Bronchial epithelial cell (primary cell): ENCODE measurements around the gene SMARCD3. TPM values are rescaled to one million over a fixed set of nuclear protein-coding genes. Genes with fewer than 3 reads are reported as not detected.

Experiments used
- DNase-seq: peaks from one replicate; pipeline ENCODE4 v3.0.0-alpha.2; 2010; ENCODE audit warnings: low read depth
- FAIRE-seq: peaks from 2 replicates; lab custom pipeline; 2011; peaks lifted over from hg19 to GRCh38; lab: Jason Lieb, UNC
- H3K27me3 ChIP-seq: 2 replicates; pipeline ENCODE4 v1.5.1; 2011; ENCODE audit warnings: low read length; ENCODE audit not compliant: control insufficient read depth, insufficient read depth
- H3K36me3 ChIP-seq: 2 replicates; pipeline ENCODE4 v1.5.1; 2011; ENCODE audit warnings: low read length; ENCODE audit not compliant: control insufficient read depth, insufficient read depth
- H3K4me3 ChIP-seq: 2 replicates; pipeline ENCODE4 v1.5.1; 2011; ENCODE audit warnings: mild to moderate bottlenecking, low read depth, low read length, control low read depth
- total RNA-seq: library from RNA; depleted of rRNA; stranded (reverse); fragments of >200 nt; gene quantifications from 2 replicates; pipeline ENCODE4 v1.2.1, GENCODE V29; 2014
- TF ChIP-seq, protein P1 (sequence below): IDR thresholded peaks from 2 replicates; pipeline ENCODE4 v1.5.1; 2011; ENCODE audit warnings: mild to moderate bottlenecking, moderate library complexity, low read length, control low read depth, inconsistent platforms; ENCODE audit not compliant: insufficient read depth, severe bottlenecking

The SMARCD3 gene
- total RNA-seq, 1 donor from 2014 or later, result 2.1 TPM

DNA sequence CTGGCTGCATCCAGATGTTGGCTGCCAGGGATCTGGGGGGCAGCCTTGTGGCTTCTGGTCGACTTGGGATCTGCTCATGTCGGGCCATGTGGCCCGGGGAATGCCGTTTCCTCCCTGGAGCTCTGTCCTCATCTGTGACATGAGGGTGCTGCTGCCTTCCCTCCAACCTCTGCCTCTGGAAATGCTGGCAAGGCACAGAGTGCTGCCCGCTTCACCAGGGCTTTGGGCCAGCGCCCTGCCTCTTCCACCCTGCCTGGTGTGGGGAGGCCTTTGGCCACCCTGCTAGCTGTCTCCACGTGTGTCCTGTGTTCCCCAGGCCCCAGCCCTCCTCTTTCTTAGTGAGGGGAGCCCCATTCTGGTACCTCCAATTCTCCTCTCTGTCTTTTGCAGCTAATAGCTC, 5.8 kb upstream of the SMARCD3 start:
- H3K4me3 ChIP-seq, result no peak overlapping the region
- FAIRE-seq (no peak), DNase-seq (no peak)
- peaks cover 11% of the 10 kb centered on the region for H3K27me3 ChIP-seq
- TF ChIP-seq, protein P1, sequence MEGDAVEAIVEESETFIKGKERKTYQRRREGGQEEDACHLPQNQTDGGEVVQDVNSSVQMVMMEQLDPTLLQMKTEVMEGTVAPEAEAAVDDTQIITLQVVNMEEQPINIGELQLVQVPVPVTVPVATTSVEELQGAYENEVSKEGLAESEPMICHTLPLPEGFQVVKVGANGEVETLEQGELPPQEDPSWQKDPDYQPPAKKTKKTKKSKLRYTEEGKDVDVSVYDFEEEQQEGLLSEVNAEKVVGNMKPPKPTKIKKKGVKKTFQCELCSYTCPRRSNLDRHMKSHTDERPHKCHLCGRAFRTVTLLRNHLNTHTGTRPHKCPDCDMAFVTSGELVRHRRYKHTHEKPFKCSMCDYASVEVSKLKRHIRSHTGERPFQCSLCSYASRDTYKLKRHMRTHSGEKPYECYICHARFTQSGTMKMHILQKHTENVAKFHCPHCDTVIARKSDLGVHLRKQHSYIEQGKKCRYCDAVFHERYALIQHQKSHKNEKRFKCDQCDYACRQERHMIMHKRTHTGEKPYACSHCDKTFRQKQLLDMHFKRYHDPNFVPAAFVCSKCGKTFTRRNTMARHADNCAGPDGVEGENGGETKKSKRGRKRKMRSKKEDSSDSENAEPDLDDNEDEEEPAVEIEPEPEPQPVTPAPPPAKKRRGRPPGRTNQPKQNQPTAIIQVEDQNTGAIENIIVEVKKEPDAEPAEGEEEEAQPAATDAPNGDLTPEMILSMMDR, result no peak
- H3K36me3 ChIP-seq, result no peaks in the 10 kb centered on the region

DNA sequence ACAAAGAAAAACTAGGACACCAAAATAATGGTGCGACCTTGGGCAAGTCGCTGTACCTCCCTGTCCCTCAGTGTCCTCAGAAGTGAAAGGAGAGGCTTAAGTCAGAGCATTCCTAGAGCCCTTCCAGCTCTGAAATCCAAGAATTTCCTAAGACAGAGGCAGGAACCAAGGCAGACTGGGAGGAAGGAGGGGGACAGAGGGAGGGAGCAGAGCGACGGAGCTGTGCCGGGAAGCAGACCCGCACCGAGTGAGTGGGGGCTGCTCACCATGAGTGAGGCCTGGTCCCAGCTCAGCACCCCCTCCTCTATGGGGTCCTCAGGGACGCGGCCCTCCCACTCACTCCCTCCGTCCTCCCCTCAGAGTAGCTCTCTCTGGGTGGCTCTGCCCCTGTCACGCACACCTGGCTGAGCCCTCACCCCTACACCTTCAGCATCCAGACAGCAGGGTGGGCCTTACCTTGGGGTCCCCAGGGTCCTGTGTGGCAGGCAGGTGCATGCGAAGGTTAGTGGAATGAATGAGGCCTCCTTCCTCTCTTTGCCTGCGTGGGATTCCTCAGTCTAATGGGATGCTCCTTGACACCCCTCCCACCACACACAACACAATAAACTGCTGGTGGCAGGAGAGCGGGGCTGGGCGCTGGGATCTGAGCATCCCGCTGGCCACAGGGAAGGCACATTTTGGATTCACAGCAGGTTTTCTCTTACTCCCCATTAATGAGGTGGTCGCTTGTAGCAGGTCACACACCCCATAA, 4.6 kb upstream of the SMARCD3 start:
- TF ChIP-seq, protein P1, result no peak
- FAIRE-seq (no peak), DNase-seq (no peak)
- H3K4me3 ChIP-seq, result no peak overlapping the region
- peaks cover 11% of the 10 kb centered on the region for H3K27me3 ChIP-seq
- no peaks in the 10 kb centered on the region for H3K36me3 ChIP-seq

DNA sequence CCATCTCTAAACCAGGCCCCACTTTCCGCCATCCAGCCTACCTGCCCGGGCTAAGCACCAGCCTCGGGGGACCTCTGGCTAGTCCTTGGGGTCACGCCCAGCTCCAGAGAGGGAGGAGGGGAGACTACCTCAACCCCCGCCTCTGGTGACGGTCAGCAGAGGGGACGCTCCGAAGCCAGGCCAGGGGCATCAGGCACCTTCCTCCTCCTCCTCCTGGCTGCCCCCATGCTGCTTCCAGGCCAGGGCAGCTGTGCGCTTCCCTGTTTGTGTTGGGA, 4.0 kb upstream of the SMARCD3 start:
- H3K4me3 ChIP-seq, result peak overlapping the region; percentile 52
- FAIRE-seq (no peak), DNase-seq (no peak)
- H3K36me3 ChIP-seq, result no peaks in the 10 kb centered on the region
- H3K27me3 ChIP-seq, result peaks cover 9% of the 10 kb centered on the region
- TF ChIP-seq, protein P1, result no peak

DNA sequence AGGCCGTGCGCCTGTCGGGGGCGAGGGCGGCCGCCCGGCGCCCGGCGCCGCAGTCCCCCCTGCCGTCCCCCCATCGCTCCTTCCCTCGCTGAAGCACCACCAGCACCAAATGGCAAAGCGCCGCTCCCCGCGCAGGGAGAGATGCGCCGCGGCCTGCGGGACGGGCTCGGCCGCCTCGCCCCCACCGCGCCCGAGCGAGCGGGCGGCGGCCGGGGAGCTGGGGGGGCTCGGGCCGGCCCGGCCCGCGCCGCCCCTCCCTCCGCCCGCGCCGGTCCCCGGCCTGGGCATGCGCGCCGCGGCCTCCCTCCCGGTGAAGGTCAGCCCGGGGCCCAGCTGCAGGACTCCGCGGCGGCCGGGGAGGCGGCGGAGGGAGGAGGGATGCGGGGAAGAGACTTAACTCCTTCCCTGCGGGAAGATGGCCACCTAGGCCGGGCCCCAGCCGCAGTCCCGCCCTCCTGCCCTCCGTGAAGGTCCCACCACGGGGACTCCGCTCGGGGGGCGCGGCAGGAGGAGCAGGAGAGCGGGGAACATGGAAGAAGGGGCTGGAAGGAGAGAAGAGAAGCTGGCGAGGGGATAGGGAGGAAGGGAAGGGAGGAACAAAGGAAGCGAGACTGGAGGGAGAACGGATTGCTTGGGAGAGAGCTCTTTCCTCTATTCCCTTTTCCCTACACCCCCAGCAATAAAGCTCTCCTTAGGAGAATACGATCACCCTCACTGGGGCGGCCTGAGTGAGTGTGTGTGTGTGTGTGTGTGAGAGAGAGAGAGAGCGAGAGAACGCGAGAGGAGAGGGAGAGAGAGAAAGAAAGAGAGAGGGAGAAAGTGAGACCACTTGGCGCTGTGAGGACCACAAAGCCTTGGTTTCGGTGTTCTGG, 3.4 kb upstream of the SMARCD3 start:
- Histone ChIP-seq H3K27me3 (peaks cover 8% of the 10 kb centered on the region), H3K4me3 (peak overlapping the region; percentile 52), H3K36me3 (no peaks in the 10 kb centered on the region)
- FAIRE-seq (no peak), DNase-seq (peak; percentile 9)
- TF ChIP-seq, protein P1, result no peak

DNA sequence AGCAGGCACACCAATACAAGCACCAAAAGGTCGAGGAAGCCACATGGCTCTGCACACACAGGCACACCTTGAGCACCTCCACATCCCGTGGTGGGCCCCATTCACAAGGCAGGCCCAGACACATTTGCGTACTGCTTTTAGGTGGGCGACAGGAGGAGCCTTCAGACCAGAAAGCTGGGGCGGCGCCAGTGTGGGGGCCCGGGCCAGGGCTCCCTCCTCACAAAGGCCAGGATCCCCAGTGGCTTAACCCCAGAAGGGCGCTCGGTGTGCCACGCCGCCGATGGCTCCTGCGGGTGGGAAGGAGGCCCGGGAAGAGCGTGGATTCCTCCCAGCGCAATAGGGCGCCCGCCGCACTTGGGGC, 2.8 kb upstream of the SMARCD3 start:
- H3K27me3 ChIP-seq, result peaks cover 5% of the 10 kb centered on the region

More for the DNA sequence above, 2.8 kb upstream of the SMARCD3 start:
- H3K36me3 ChIP-seq, result no peaks in the 10 kb centered on the region
- FAIRE-seq (no peak), DNase-seq (no peak)
- TF ChIP-seq, protein P1, result no peak
- H3K4me3 ChIP-seq, result peak overlapping the region; percentile 52
